ENCODE measurements around the gene DYNC2H1. TPM values are rescaled to one million over a fixed set of nuclear protein-coding genes. Genes with fewer than 3 reads are reported as not detected.

DYNC2H1 gene
- total RNA-seq, 3 donors from 2014 or later, result 2.3 to 12.4 (median 5.0) TPM

DNA sequence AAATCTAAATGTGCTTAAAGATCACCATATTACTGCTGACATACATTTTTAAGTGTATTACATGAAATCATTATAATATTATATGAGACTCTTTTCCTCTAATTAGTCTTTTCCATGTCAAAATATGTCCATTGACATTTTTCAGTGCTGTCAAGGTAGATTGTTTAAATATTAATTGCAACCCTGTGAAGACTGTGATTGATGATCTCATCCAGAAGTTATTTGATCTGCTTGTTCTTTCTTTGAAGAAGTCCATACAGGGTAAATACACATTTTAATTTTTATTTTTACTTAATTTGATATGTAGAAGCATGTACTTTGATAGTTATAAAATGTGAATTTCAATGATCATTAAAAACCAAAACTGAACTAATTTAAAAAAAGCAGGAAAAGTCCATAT lies 38.4 kb downstream of the DYNC2H1 start:
- Histone ChIP-seq H3K4me3 (no peak overlapping the region), H3K4me1 (ENCODE audit: low read depth) (no peaks in the 10 kb centered on the region), H3K9me3 (no peaks in the 10 kb centered on the region), H3K36me3 (ENCODE audit: low read depth) (no peaks in the 10 kb centered on the region)
- no peak for ATAC-seq
- intact Hi-C loops (cut with DNase I, micrococcal nuclease), result no loop called here
- no peak for DNase-seq
- TF ChIP-seq, protein P1, sequence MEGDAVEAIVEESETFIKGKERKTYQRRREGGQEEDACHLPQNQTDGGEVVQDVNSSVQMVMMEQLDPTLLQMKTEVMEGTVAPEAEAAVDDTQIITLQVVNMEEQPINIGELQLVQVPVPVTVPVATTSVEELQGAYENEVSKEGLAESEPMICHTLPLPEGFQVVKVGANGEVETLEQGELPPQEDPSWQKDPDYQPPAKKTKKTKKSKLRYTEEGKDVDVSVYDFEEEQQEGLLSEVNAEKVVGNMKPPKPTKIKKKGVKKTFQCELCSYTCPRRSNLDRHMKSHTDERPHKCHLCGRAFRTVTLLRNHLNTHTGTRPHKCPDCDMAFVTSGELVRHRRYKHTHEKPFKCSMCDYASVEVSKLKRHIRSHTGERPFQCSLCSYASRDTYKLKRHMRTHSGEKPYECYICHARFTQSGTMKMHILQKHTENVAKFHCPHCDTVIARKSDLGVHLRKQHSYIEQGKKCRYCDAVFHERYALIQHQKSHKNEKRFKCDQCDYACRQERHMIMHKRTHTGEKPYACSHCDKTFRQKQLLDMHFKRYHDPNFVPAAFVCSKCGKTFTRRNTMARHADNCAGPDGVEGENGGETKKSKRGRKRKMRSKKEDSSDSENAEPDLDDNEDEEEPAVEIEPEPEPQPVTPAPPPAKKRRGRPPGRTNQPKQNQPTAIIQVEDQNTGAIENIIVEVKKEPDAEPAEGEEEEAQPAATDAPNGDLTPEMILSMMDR (IDR thresholded peaks at IDR 0.05), result no peak

DNA sequence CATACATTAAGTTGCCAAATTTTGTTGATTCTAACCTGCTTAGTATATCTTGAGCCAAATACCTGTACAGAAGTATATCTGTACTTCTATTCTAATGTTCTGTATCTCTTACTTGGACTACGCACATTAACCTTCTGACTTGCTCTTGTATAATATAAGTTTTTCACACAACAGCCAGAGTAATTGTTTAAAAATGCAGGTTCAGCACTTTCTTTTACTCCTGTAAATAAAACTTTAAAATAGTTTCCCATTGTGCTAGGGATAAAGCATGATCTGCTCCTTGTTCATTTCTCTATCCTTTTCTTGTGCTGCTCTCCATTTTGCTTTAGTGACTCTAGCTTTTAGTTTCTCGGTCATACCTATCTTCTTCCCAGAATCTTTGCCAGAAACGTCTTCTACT lies 48.3 kb downstream of the DYNC2H1 start:
- intact Hi-C loops (cut with DNase I, micrococcal nuclease), result no loop called here
- ATAC-seq (no peak), DNase-seq (no peak)
- Histone ChIP-seq H3K36me3 (ENCODE audit: low read depth) (no peaks in the 10 kb centered on the region), H3K9me3 (no peaks in the 10 kb centered on the region), H3K4me1 (ENCODE audit: low read depth) (no peaks in the 10 kb centered on the region), H3K4me3 (no peak overlapping the region)
- TF ChIP-seq, protein P1 (IDR thresholded peaks at IDR 0.05), result no peak

DNA sequence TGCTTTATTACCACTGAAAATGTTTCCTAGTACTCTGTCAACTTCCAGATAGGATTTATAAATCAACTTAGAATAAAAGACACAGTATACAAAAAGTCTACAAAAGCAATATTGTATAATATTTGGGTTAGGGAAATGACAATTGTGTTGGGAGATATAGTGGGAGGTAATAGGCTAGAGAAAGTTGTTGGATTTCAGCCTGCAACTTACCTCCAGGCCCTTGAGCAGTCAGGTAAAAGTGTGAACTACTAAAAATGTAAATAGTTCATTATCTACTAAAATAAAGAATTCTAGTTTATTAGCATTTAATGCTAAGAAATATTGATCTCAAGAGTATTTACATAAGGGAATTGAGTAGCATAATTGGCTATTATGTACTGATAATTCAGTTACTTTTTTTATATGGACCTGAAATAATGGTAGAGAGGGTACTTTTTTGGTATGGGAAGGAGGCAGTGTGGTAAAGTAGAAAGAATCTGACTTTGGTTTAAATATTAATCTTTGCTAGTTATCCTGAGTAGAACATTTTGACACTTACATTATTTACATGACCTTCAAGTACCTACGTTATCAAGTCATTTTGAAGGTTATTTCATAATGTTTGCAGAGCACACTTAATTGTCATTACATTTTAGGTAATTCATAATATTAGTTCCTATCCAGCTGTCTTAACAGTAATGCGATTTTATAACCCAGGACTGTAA lies 55.0 kb downstream of the DYNC2H1 start:
- Histone ChIP-seq H3K4me1 (ENCODE audit: low read depth) (no peaks in the 10 kb centered on the region), H3K4me3 (no peak overlapping the region), H3K9me3 (no peaks in the 10 kb centered on the region), H3K36me3 (ENCODE audit: low read depth) (no peaks in the 10 kb centered on the region)
- TF ChIP-seq, protein P1 (IDR thresholded peaks at IDR 0.05), result no peak
- no peak for DNase-seq
- ATAC-seq, result no peak
- intact Hi-C loops (cut with DNase I, micrococcal nuclease), result no loop called here

DNA sequence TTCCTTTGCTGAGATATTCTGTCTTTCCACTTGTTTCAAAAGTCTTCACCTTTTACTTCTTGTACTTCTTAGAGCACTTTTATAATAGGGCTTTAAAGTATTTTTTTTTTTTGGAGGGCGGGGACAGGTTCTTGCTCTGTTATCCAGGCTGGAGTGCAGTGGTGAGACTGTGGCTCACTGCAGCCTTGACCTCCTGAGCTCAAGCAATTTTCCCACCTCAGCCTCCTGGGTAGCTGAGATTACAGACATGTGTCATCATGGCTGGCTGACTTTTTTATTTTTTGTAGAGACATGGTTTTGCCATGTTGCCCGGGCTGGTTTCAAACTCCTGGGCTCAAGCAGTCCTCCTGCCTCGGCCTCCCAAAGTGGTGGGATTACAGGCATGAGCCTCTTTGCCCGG lies 57.9 kb downstream of the DYNC2H1 start:
- TF ChIP-seq, protein P1 (IDR thresholded peaks at IDR 0.05), result no peak
- Histone ChIP-seq H3K36me3 (ENCODE audit: low read depth) (no peaks in the 10 kb centered on the region), H3K4me3 (no peak overlapping the region), H3K9me3 (no peaks in the 10 kb centered on the region), H3K4me1 (ENCODE audit: low read depth) (no peaks in the 10 kb centered on the region)
- DNase-seq (no peak), ATAC-seq (no peak)
- intact Hi-C loops (cut with DNase I, micrococcal nuclease), result no loop called here

DNA sequence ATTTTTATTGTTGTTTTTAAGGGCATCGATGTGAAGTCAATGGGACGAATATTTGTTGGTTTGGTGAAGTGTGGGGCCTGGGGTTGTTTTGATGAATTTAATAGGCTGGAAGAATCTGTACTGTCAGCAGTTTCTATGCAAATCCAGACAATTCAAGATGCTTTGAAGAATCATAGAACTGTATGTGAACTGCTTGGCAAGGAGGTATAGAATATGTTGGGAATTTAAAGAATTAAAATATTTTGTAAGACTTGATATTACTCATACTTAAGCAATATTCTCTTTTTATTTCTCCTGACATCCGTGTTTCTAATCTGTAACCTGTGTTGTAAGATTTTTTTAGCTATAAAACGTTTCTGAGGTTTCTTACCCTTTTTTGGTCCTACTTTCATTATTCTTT lies 61.6 kb downstream of the DYNC2H1 start:
- H3K4me3 ChIP-seq, result no peak overlapping the region
- H3K4me1 ChIP-seq (ENCODE audit: low read depth), result no peaks in the 10 kb centered on the region
- intact Hi-C loops (cut with DNase I, micrococcal nuclease), result no loop called here
- H3K9me3 ChIP-seq, result no peaks in the 10 kb centered on the region
- ATAC-seq (no peak), DNase-seq (no peak)
- TF ChIP-seq, protein P1 (IDR thresholded peaks at IDR 0.05), result no peak
- H3K36me3 ChIP-seq (ENCODE audit: low read depth), result no peaks in the 10 kb centered on the region

Data from mucosa of descending colon (tissue), 3 donors.